Upper lobe of right lung (tissue), 1 donor: Measurements from ENCODE around the gene TIMM44. TPM values are rescaled to one million over a fixed set of nuclear protein-coding genes. Genes with fewer than 3 reads are reported as not detected.

Experiments
- ATAC-seq: fragments of 200-7000 bp; cut with Tn5 transposase; one replicate; pipeline ENCODE4 v1.9.1; 2020; ENCODE audit warnings: mild to moderate bottlenecking, moderate library complexity
- DNase-seq: peaks from one replicate; pipeline ENCODE4 v3.0.0-alpha.2; 2020
- H3K27ac ChIP-seq: fragments of 200-600 bp; one replicate; pipeline ENCODE4 v1.8.0; 2022
- H3K27me3 ChIP-seq: fragments of 200-600 bp; one replicate; pipeline ENCODE4 v1.8.0; 2022; ENCODE audit warnings: mild to moderate bottlenecking
- H3K36me3 ChIP-seq: fragments of 200-600 bp; one replicate; pipeline ENCODE4 v1.8.0; 2022
- H3K4me1 ChIP-seq: fragments of 200-600 bp; one replicate; pipeline ENCODE4 v1.8.0; 2022
- H3K4me3 ChIP-seq: fragments of 200-600 bp; one replicate; pipeline ENCODE4 v1.8.0; 2022; ENCODE audit warnings: mild to moderate bottlenecking
- H3K9me3 ChIP-seq: fragments of 200-600 bp; one replicate; pipeline ENCODE4 v1.8.0; 2022
- CTCF ChIP-seq: fragments of 200-600 bp; IDR thresholded peaks from one replicate; pipeline ENCODE4 v1.8.0; 2022; ENCODE audit warnings: antibody characterized with exemption
- intact Hi-C: fragments of 100-400 bp; cut with DNase I; formaldehyde crosslinking; loops from one replicate; pipeline ENCODE4 v1.11.0; 2022
- total RNA-seq: library from RNA; stranded (reverse); fragmentation: NEBNext Ultra II Directional; extraction: Animal tissue kit (Norgen Biotek cat#: 25700); gene quantifications from one replicate; pipeline ENCODE4 v1.2.1, GENCODE V29; 2021
- donor health status: DM: no; HTN: yes; CAD: no; lungs with severe emphysema.

The TIMM44 gene
- total RNA-seq, 1 donor from 2014 or later: 49.8 TPM

- H3K27me3 ChIP-seq: no peaks in the 10 kb centered on the region
- H3K4me1 ChIP-seq: peaks cover 12% of the 10 kb centered on the region
- no peaks in the 10 kb centered on the region for H3K9me3 ChIP-seq
- intact Hi-C loops: loop anchor here (10.0 kb wide), 1 partner anchor 314 kb away; no protein-coding TSS in a partner anchor
- no peak overlapping the region for H3K27ac ChIP-seq
- peaks cover 48% of the 10 kb centered on the region for H3K36me3 ChIP-seq
- H3K4me3 ChIP-seq: no peak overlapping the region
- DNase-seq (no peak), ATAC-seq (no peak)
- TF ChIP-seq CTCF: no peak
These were observed 2.6 kb downstream of the TIMM44 start for GRCh38 chr19:7940841-7941240.

GRCh38 chr19:7934766-7935165, 8.7 kb downstream of the TIMM44 start:
- TF ChIP-seq CTCF: no peak
- Histone ChIP-seq H3K9me3 (no peaks in the 10 kb centered on the region), H3K36me3 (peaks cover 92% of the 10 kb centered on the region), H3K27me3 (no peaks in the 10 kb centered on the region), H3K27ac (no peak overlapping the region), H3K4me1 (no peaks in the 10 kb centered on the region), H3K4me3 (no peak overlapping the region)
- intact Hi-C loops: no loop called here
- ATAC-seq: no peak
- no peak for DNase-seq

- Histone ChIP-seq H3K27ac (no peak overlapping the region), H3K9me3 (no peaks in the 10 kb centered on the region), H3K4me3 (no peak overlapping the region), H3K27me3 (no peaks in the 10 kb centered on the region), H3K36me3 (peaks cover 88% of the 10 kb centered on the region), H3K4me1 (no peaks in the 10 kb centered on the region)
- DNase-seq (no peak), ATAC-seq (no peak)
- intact Hi-C loops: no loop called here
- no peak for TF ChIP-seq CTCF
These were observed 9.4 kb downstream of the TIMM44 start for GRCh38 chr19:7933828-7934725.

GRCh38 chr19:7933411-7933810, 10.1 kb downstream of the TIMM44 start:
- no peak for ATAC-seq

GRCh38 chr19:7932930-7933300, 10.6 kb downstream of the TIMM44 start:
- no peaks in the 10 kb centered on the region for H3K4me1 ChIP-seq
- H3K27ac ChIP-seq: no peak overlapping the region
- intact Hi-C loops: no loop called here
- H3K27me3 ChIP-seq: no peaks in the 10 kb centered on the region
- ATAC-seq (no peak), DNase-seq (no peak)
- no peak overlapping the region for H3K4me3 ChIP-seq
- H3K9me3 ChIP-seq: no peaks in the 10 kb centered on the region
- H3K36me3 ChIP-seq: peaks cover 78% of the 10 kb centered on the region
- TF ChIP-seq CTCF: no peak

More at GRCh38 chr19:7933411-7933810, 10.1 kb downstream of the TIMM44 start:
- no peaks in the 10 kb centered on the region for H3K9me3 ChIP-seq
- peak; percentile 15 for TF ChIP-seq CTCF
- no peak overlapping the region for H3K27ac ChIP-seq
- intact Hi-C loops: no loop called here
- H3K36me3 ChIP-seq: peaks cover 81% of the 10 kb centered on the region
- no peaks in the 10 kb centered on the region for H3K27me3 ChIP-seq
- no peak overlapping the region for H3K4me3 ChIP-seq
- H3K4me1 ChIP-seq: no peaks in the 10 kb centered on the region
- no peak for DNase-seq
